IMR-90 (cell line): ENCODE results near the gene FBRSL1. TPM values are rescaled to one million over a fixed set of nuclear protein-coding genes. Genes with fewer than 3 reads are reported as not detected.

Source experiments
- ATAC-seq: fragments of 200-7000 bp; cut with Tn5 transposase; 2 replicates; pipeline ENCODE4 v1.9.1; 2020; ENCODE audit warnings: low read depth, mild to moderate bottlenecking, moderate library complexity
- BruUV-seq: library from RNA; stranded (reverse); fragments of 400-500 nt; replicated peaks from 2 replicates; lab custom pipeline; 2021; lab: Mats Ljungman, UMichigan
- CTCF ChIA-PET: fragments of 300-600 bp; formaldehyde crosslinking; extraction: SDS; loops from one replicate; lab custom pipeline; 2021; ENCODE audit warnings: antibody characterized with exemption; lab: Yijun Ruan, JAX
- POLR2A ChIA-PET: fragments of 300-600 bp; sonication (Branson Sonifier 250); formaldehyde crosslinking; loops from one replicate; lab custom pipeline; 2022; ENCODE audit warnings: antibody characterized with exemption; ENCODE audit not compliant: unreplicated experiment; lab: Charles Lee
- DNase-seq: peaks from one replicate; pipeline ENCODE4 v3.0.0; 2013
- H2AFZ ChIP-seq: replicated peaks from 2 replicates; pipeline ENCODE3; 2013; ENCODE audit warnings: low read length, mild to moderate bottlenecking; ENCODE audit not compliant: poor library complexity
- H2AK5ac ChIP-seq: 2 replicates; pipeline ENCODE4 v1.6.1; 2013; ENCODE audit warnings: low read depth, low read length, inconsistent platforms
- H2AK9ac ChIP-seq: replicated peaks from 2 replicates; pipeline ENCODE3; 2013; ENCODE audit warnings: mild to moderate bottlenecking, low read depth, low read length, moderate library complexity; ENCODE audit not compliant: poor library complexity
- H2BK120ac ChIP-seq: 2 replicates; pipeline ENCODE4 v1.6.1; 2013; ENCODE audit warnings: low read depth, low read length, inconsistent platforms
- H2BK15ac ChIP-seq: 3 replicates; pipeline ENCODE4 v1.6.1; 2013; ENCODE audit warnings: low read depth, low read length, inconsistent platforms
- H2BK20ac ChIP-seq: 2 replicates; pipeline ENCODE4 v1.6.1; 2013; ENCODE audit warnings: low read depth, mild to moderate bottlenecking, inconsistent platforms, low read length, moderate library complexity
- H2BK5ac ChIP-seq: 2 replicates; pipeline ENCODE4 v1.6.1; 2013; ENCODE audit warnings: mild to moderate bottlenecking, low read depth, low read length, inconsistent platforms; ENCODE audit not compliant: poor library complexity, severe bottlenecking
- H3K14ac ChIP-seq: replicated peaks from 2 replicates; pipeline ENCODE4 v1.6.1; 2013; ENCODE audit warnings: low read depth, low read length, inconsistent platforms
- H3K18ac ChIP-seq: 2 replicates; pipeline ENCODE4 v1.6.1; 2013; ENCODE audit warnings: low read depth, low read length, control low read depth
- H3K23ac ChIP-seq: 2 replicates; pipeline ENCODE4 v1.6.1; 2013; ENCODE audit warnings: low read depth, low read length, inconsistent platforms
- H3K27ac ChIP-seq: 2 replicates; pipeline ENCODE4 v1.5.1; 2013; ENCODE audit warnings: mild to moderate bottlenecking, control low read depth, low read length; ENCODE audit not compliant: insufficient read depth
- H3K27me3 ChIP-seq: 2 replicates; pipeline ENCODE4 v1.6.1; 2013; ENCODE audit warnings: low read length; ENCODE audit not compliant: control insufficient read depth, insufficient read depth
- H3K36me3 ChIP-seq: 2 replicates; pipeline ENCODE4 v1.6.1; 2013; ENCODE audit warnings: low read length, mixed read lengths; ENCODE audit not compliant: control insufficient read depth, insufficient read depth
- H3K4ac ChIP-seq: 2 replicates; pipeline ENCODE4 v1.6.1; 2013; ENCODE audit warnings: low read depth, low read length, inconsistent platforms
- H3K4me1 ChIP-seq: 2 replicates; pipeline ENCODE4 v1.6.1; 2013; ENCODE audit warnings: low read length, mixed read lengths; ENCODE audit not compliant: control insufficient read depth, insufficient read depth
- H3K4me2 ChIP-seq: 2 replicates; pipeline ENCODE4 v1.6.1; 2013; ENCODE audit warnings: low read depth, mild to moderate bottlenecking, control low read depth, low read length, moderate library complexity
- H3K4me3 ChIP-seq: 2 replicates; pipeline ENCODE4 v1.5.1; 2013; ENCODE audit warnings: low read depth, mild to moderate bottlenecking, control low read depth, low read length, moderate library complexity; ENCODE audit not compliant: insufficient read depth
- H3K56ac ChIP-seq: 2 replicates; pipeline ENCODE4 v1.6.1; 2013; ENCODE audit warnings: low read length, inconsistent platforms; ENCODE audit not compliant: insufficient read depth; ENCODE audit errors: extremely low read depth
- H3K79me1 ChIP-seq, 2 experiments: 2 replicates each; pipeline ENCODE4 v1.6.1; 2013; ENCODE audit warnings: low read length in 2 of 2, inconsistent platforms in 1 of 2, low read depth in 1 of 2
- H3K9ac ChIP-seq: 2 replicates; pipeline ENCODE4 v1.6.1; 2013; ENCODE audit warnings: low read depth, low read length, control low read depth
- H3K9me1 ChIP-seq: 2 replicates; pipeline ENCODE4 v1.6.1; 2013; ENCODE audit warnings: low read length, inconsistent platforms; ENCODE audit not compliant: insufficient read depth
- H3K9me3 ChIP-seq: 2 replicates; pipeline ENCODE4 v1.6.1; 2013; ENCODE audit warnings: low read length; ENCODE audit not compliant: control insufficient read depth, insufficient read depth
- H4K20me1 ChIP-seq: 2 replicates; pipeline ENCODE4 v1.6.1; 2013; ENCODE audit warnings: low read length, inconsistent platforms; ENCODE audit not compliant: insufficient read depth
- H4K5ac ChIP-seq: 2 replicates; pipeline ENCODE4 v1.6.1; 2013; ENCODE audit warnings: mild to moderate bottlenecking, low read depth, low read length, control low read depth
- H4K8ac ChIP-seq, 2 experiments: 2 replicates each; pipeline ENCODE4 v1.6.1; 2013; ENCODE audit warnings: low read depth in 2 of 2, low read length in 2 of 2, control low read depth in 1 of 2, inconsistent platforms in 1 of 2
- H4K91ac ChIP-seq: 2 replicates; pipeline ENCODE4 v1.6.1; 2013; ENCODE audit warnings: low read depth, low read length, inconsistent platforms; ENCODE audit not compliant: insufficient read depth
- BHLHE40 ChIP-seq: fragments of 150-350 bp; IDR thresholded peaks from 2 replicates; pipeline ENCODE4 v1.6.1; 2016; ENCODE audit warnings: mild to moderate bottlenecking, low read depth, low read length
- CHD1 ChIP-seq: IDR thresholded peaks from 2 replicates; pipeline ENCODE4 v1.6.1; 2012; ENCODE audit warnings: low read depth, low read length, improper control_type of control experiment
- ELK1 ChIP-seq: fragments of 150-350 bp; IDR thresholded peaks from 2 replicates; pipeline ENCODE4 v1.6.1; 2016; ENCODE audit warnings: low read depth, mild to moderate bottlenecking, low read length, moderate library complexity, borderline replicate concordance
- MAZ ChIP-seq: IDR thresholded peaks from 2 replicates; pipeline ENCODE4 v1.6.1; 2012; ENCODE audit warnings: low read depth, mild to moderate bottlenecking, low read length, improper control_type of control experiment, moderate library complexity, borderline replicate concordance
- RCOR1 ChIP-seq: IDR thresholded peaks from 2 replicates; pipeline ENCODE4 v1.6.1; 2012; ENCODE audit warnings: mild to moderate bottlenecking, low read length, improper control_type of control experiment; ENCODE audit not compliant: insufficient replicate concordance
- SMC3 ChIP-seq: fragments of 150-350 bp; IDR thresholded peaks from 2 replicates; pipeline ENCODE4 v1.6.1; 2016; ENCODE audit warnings: low read depth, mild to moderate bottlenecking, antibody characterized with exemption, low read length, moderate library complexity
- USF2 ChIP-seq: fragments of 150-350 bp; IDR thresholded peaks from 2 replicates; pipeline ENCODE4 v1.6.1; 2017; ENCODE audit warnings: mild to moderate bottlenecking, antibody characterized with exemption, low read length, low read depth
- WGBS, 2 experiments: methylation state at CpG; one replicate each; pipeline versions ENCODE4 v1.1.5 to v1.1.7; 2013; ENCODE audit warnings: missing lambda C conversion rate in 2 of 2; ENCODE audit not compliant: insufficient read length in 1 of 2; ENCODE audit errors: extremely low coverage in 2 of 2; 5-methylcytosine and 5-hydroxymethylcytosine counted together
- dilution Hi-C: fragments of 300-500 bp; cut with HindIII; formaldehyde crosslinking; loops from one replicate; pipeline ENCODE4 v1.14.3; 2018; ENCODE audit warnings: low sequenced_read_pairs; ENCODE audit not compliant: unreplicated experiment
- in situ Hi-C: fragments of 300-500 bp; cut with MboI; formaldehyde crosslinking; loops from 3 replicates; pipeline ENCODE4 v1.14.3; 2019; ENCODE audit warnings: low sequenced_read_pairs, inconsistent platforms, mixed read lengths
- intact Hi-C: fragments of 100-400 bp; cut with micrococcal nuclease; formaldehyde crosslinking; loops from 2 replicates; pipeline ENCODE4 v1.10.0; 2022
- polyA plus RNA-seq, 3 experiments: library from polyadenylated mRNA; depleted of rRNA; stranded (reverse); fragments of >200 nt; gene quantifications; 2 replicates each; pipeline ENCODE4 v1.2.3, GENCODE V29; 2012; ENCODE audit warnings: low replicate concordance in 1 of 3
- total RNA-seq: library from RNA; depleted of rRNA; stranded (reverse); fragments of >200 nt; gene quantifications from 2 replicates; pipeline ENCODE4 v1.2.3, GENCODE V29; 2012

The FBRSL1 gene
- total and polyA plus RNA-seq, 2 of the 4 experiments (the other 2 are of a cell fraction): 0.36 to 10.8 TPM

- dilution Hi-C loops (no loop called here), in situ Hi-C loops (no loop called here), intact Hi-C loops (no loop called here)
- Histone ChIP-seq H3K27me3 (peaks cover 3% of the 10 kb centered on the region; the same call in 1 of the 2 replicates), H2BK15ac (no peak overlapping the region), H3K79me1 (no peaks in the 10 kb centered on the region), H4K8ac (no peak overlapping the region), H3K9me1 (no peaks in the 10 kb centered on the region), H4K91ac (no peak overlapping the region), H3K23ac (no peak overlapping the region), H3K9ac (no peak overlapping the region), H2AFZ (no peak overlapping the region), H3K36me3 (no peaks in the 10 kb centered on the region), H3K56ac (no peak overlapping the region), H2BK5ac (no peak overlapping the region), H4K5ac (no peak overlapping the region), H3K4me1 (no peaks in the 10 kb centered on the region), H2AK5ac (no peak overlapping the region), H3K27ac (no peak overlapping the region), H3K4me2 (no peak overlapping the region), H3K4ac (no peak overlapping the region), H3K14ac (no peak overlapping the region), H3K4me3 (no peak overlapping the region), H3K18ac (no peak overlapping the region), H2BK20ac (no peak overlapping the region), H3K9me3 (no peaks in the 10 kb centered on the region), H4K20me1 (no peaks in the 10 kb centered on the region), H2AK9ac (no peak overlapping the region), H2BK120ac (no peak overlapping the region)
- TF ChIP-seq MAZ (no peak), BHLHE40 (no peak), USF2 (no peak), SMC3 (no peak), ELK1 (no peak), RCOR1 (no peak), CHD1 (no peak)
- no peak for ATAC-seq
- 54% methylated on average over 5 of the region's 13 CpGs; no CpG with 5 or more reads in 1 of the 2 experiments for WGBS, 2 experiments
- POLR2A ChIA-PET: interaction anchor here (0.7 kb wide), 1 partner anchor 18 kb away, joined by 4 read pairs; no protein-coding TSS in a partner anchor
- DNase-seq: no peak
- CTCF ChIA-PET: no interaction called here
- BruUV-seq: no TSS peak
These were observed 22.4 kb upstream of the FBRSL1 start for GRCh38 chr12:132467511-132467910.
